Loucy (cell line): ENCODE results near the gene BEST1.

ENCODE experiments used
- H2AFZ ChIP-seq: fragments of 200-600 bp; sonication (generic); 2 replicates; pipeline ENCODE4 v1.6.0; 2016; ENCODE audit warnings: antibody characterized with exemption, mild to moderate bottlenecking, low read length, moderate library complexity
- H3F3A ChIP-seq: fragments of 200-600 bp; 2 replicates; pipeline ENCODE4 v1.6.0; 2016; ENCODE audit warnings: antibody characterized with exemption, low read depth, mild to moderate bottlenecking
- H3K27me3 ChIP-seq: fragments of 200-600 bp; sonication (generic); 2 replicates; pipeline ENCODE4 v1.6.1; 2014; ENCODE audit warnings: low read length, mild to moderate bottlenecking; ENCODE audit not compliant: insufficient read depth, poor library complexity, severe bottlenecking
- H3K36me3 ChIP-seq: fragments of 200-600 bp; sonication (generic); 2 replicates; pipeline ENCODE4 v1.6.1; 2016; ENCODE audit warnings: low read length; ENCODE audit not compliant: insufficient read depth
- H3K4me1 ChIP-seq: fragments of 200-600 bp; sonication (generic); 2 replicates; pipeline ENCODE4 v1.5.1; 2014; ENCODE audit warnings: low read length, mild to moderate bottlenecking; ENCODE audit not compliant: insufficient read depth, poor library complexity, severe bottlenecking
- H3K4me2 ChIP-seq: fragments of 200-600 bp; sonication (generic); 2 replicates; pipeline ENCODE4 v1.6.0; 2014; ENCODE audit warnings: antibody characterized with exemption, low read length, low read depth, mild to moderate bottlenecking; ENCODE audit not compliant: poor library complexity, severe bottlenecking
- H3K4me3 ChIP-seq: fragments of 200-600 bp; sonication (generic); 2 replicates; pipeline ENCODE4 v1.5.1; 2014; ENCODE audit warnings: low read length, mild to moderate bottlenecking, mixed read lengths; ENCODE audit not compliant: poor library complexity, severe bottlenecking
- H3K79me2 ChIP-seq: fragments of 200-600 bp; sonication (generic); 2 replicates; pipeline ENCODE4 v1.6.1; 2014; ENCODE audit warnings: low read length; ENCODE audit not compliant: insufficient read depth
- H3K9ac ChIP-seq: fragments of 200-600 bp; sonication (generic); 2 replicates; pipeline ENCODE4 v1.6.0; 2014; ENCODE audit warnings: mild to moderate bottlenecking, low read depth, low read length, moderate library complexity; ENCODE audit not compliant: poor library complexity, severe bottlenecking
- H3K9me2 ChIP-seq: fragments of 200-600 bp; sonication (generic); replicated peaks from 2 replicates; pipeline ENCODE4 v1.6.1; 2016; ENCODE audit warnings: low read depth, low read length, mixed read lengths
- H3K9me3 ChIP-seq: fragments of 200-600 bp; sonication (generic); 2 replicates; pipeline ENCODE4 v1.6.1; 2014; ENCODE audit warnings: mild to moderate bottlenecking, antibody characterized with exemption, low read length, low read depth; ENCODE audit not compliant: insufficient read depth
- H4K20me1 ChIP-seq: fragments of 200-600 bp; sonication (generic); 2 replicates; pipeline ENCODE4 v1.6.0; 2014; ENCODE audit warnings: antibody characterized with exemption, low read length, mild to moderate bottlenecking; ENCODE audit not compliant: insufficient read depth, poor library complexity, severe bottlenecking
- CTCF ChIP-seq: fragments of 200-600 bp; sonication (generic); conservative IDR thresholded peaks from 2 replicates; pipeline ENCODE4 v1.5.1; 2014; ENCODE audit warnings: mild to moderate bottlenecking, antibody characterized with exemption, low read length
- EZH2phosphoT487 ChIP-seq: fragments of 200-600 bp; IDR thresholded peaks from 2 replicates; pipeline ENCODE4 v1.6.1; 2018; ENCODE audit warnings: antibody characterized with exemption, mild to moderate bottlenecking, moderate library complexity, borderline replicate concordance

BEST1 gene

DNA sequence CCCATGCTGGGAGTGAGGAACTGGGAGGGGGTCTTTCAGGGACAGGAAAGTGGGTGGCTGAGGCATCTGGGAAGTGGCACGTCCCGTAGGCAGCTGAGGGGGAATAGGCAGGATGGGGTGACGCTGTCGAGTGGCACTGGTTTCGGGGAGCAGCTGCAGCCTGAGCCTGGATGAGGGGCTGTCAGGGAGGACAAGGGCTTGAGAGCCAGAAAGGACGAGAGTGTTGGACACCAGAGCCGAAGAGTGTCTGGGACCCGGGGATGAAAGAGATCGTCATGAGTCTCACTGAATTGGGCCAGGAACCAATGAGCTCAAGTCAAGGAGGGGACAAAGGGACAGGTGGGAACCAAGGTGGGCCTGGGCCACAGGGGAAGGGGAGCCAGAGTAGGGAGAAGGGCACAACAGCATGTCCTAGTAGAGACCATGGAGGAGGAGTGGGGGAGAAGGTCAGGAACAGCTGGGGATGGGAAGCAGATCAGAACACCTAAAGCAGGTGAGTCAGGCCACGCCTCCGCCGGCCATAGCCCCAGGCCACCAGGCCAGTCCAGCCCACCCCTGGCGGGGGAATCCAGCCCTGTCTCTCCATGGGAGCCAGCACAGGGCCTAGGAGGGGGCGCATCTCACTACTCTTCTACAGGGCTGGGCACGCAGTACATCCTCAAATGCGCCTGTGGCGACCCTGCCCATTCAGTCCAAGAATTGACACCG lies 37.0 kb upstream of the BEST1 start:
- no peak overlapping the region for H2AFZ ChIP-seq
- H3F3A ChIP-seq = no peaks in the 10 kb centered on the region
- H3K4me1 ChIP-seq = peaks cover 5% of the 10 kb centered on the region
- H3K9me2 ChIP-seq = no peaks in the 10 kb centered on the region
- no peak overlapping the region for H3K4me2 ChIP-seq
- H4K20me1 ChIP-seq = no peaks in the 10 kb centered on the region
- no peaks in the 10 kb centered on the region for H3K79me2 ChIP-seq
- H3K9me3 ChIP-seq = no peaks in the 10 kb centered on the region
- no peak overlapping the region for H3K4me3 ChIP-seq
- TF ChIP-seq CTCF (no peak), EZH2phosphoT487 (no peak)
- H3K27me3 ChIP-seq = no peaks in the 10 kb centered on the region
- no peak overlapping the region for H3K9ac ChIP-seq
- no peaks in the 10 kb centered on the region for H3K36me3 ChIP-seq

- no peak overlapping the region for H3K9ac ChIP-seq
- H3K9me2 ChIP-seq = no peaks in the 10 kb centered on the region
- H3K9me3 ChIP-seq = no peaks in the 10 kb centered on the region
- no peaks in the 10 kb centered on the region for H4K20me1 ChIP-seq
- no peaks in the 10 kb centered on the region for H3K36me3 ChIP-seq
- H3K79me2 ChIP-seq = no peaks in the 10 kb centered on the region
- peaks cover 2% of the 10 kb centered on the region for H3K4me1 ChIP-seq
- no peaks in the 10 kb centered on the region for H3F3A ChIP-seq
- no peak overlapping the region for H3K4me3 ChIP-seq
- no peak overlapping the region for H3K4me2 ChIP-seq
- H3K27me3 ChIP-seq = no peaks in the 10 kb centered on the region
- H2AFZ ChIP-seq = no peak overlapping the region
- TF ChIP-seq CTCF = no peak
- no peak for TF ChIP-seq EZH2phosphoT487
These were observed 36.3 kb upstream of the BEST1 start for GRCh38 chr11:61913699-61914395.

DNA sequence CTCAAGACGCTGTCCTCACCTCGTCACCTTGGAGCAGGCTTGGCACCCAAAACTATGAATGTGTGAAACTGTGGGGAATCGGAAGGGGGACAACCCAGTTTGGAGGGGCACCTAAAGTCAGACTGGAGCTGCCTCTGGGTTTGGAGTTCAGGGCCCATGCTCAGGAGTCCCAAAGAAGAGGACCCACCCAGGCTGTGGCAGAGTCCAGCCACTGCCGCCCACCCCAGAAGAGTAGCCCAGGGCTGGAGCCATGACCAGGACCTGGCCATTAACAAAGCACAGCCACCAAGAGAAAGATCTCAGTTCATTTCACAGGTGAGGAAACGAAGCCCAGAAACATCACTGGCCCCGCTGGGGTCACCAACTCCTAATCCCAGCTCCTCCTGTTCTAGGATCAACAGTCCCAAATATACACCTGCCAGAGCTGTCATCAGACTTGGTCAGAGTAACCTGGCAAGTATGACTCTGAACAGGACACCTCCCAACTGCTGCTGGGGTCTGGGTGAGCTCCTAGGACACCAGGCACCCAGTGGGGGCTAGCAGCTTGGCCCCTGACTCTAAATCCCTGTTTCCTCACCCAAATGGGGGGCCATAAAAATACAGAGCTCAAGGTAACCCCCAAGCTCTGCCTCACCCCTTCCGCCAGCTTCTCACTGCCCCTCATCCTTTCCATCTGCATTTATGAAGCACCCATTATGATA lies 35.5 kb upstream of the BEST1 start:
- no peak overlapping the region for H3K4me3 ChIP-seq
- no peaks in the 10 kb centered on the region for H3F3A ChIP-seq
- no peaks in the 10 kb centered on the region for H3K9me3 ChIP-seq
- H2AFZ ChIP-seq = no peak overlapping the region
- H3K4me2 ChIP-seq = no peak overlapping the region
- no peaks in the 10 kb centered on the region for H3K27me3 ChIP-seq
- H3K36me3 ChIP-seq = no peaks in the 10 kb centered on the region
- no peaks in the 10 kb centered on the region for H4K20me1 ChIP-seq
- no peaks in the 10 kb centered on the region for H3K79me2 ChIP-seq
- H3K9me2 ChIP-seq = no peaks in the 10 kb centered on the region
- no peaks in the 10 kb centered on the region for H3K4me1 ChIP-seq
- TF ChIP-seq CTCF = no peak
- TF ChIP-seq EZH2phosphoT487 = no peak
- no peak overlapping the region for H3K9ac ChIP-seq
